Karpas-422 (cell line): Measurements from ENCODE around the gene LLCFC1. TPM values are rescaled to one million over a fixed set of nuclear protein-coding genes. Genes with fewer than 3 reads are reported as not detected.

Experiments used
- DNase-seq: peaks from one replicate; pipeline ENCODE4 v3.0.0-alpha.2; 2015
- H2AFZ ChIP-seq: fragments of 200-600 bp; sonication (generic); 2 replicates; pipeline ENCODE4 v1.6.1; 2014; ENCODE audit warnings: antibody characterized with exemption, low read length, mixed read lengths
- H3K27ac ChIP-seq: fragments of 200-600 bp; sonication (generic); 2 replicates; pipeline ENCODE4 v1.5.1; 2014; ENCODE audit warnings: mild to moderate bottlenecking, low read length, moderate library complexity
- H3K27me3 ChIP-seq: fragments of 200-600 bp; sonication (generic); 2 replicates; pipeline ENCODE4 v1.6.1; 2014; ENCODE audit warnings: low read length, mixed read lengths
- H3K36me3 ChIP-seq: fragments of 200-600 bp; sonication (generic); 2 replicates; pipeline ENCODE4 v1.6.1; 2014; ENCODE audit warnings: low read length, mixed read lengths; ENCODE audit not compliant: insufficient read depth
- H3K4me1 ChIP-seq: fragments of 200-600 bp; sonication (generic); 2 replicates; pipeline ENCODE4 v1.6.1; 2014; ENCODE audit warnings: mild to moderate bottlenecking, low read length, mixed read lengths
- H3K4me2 ChIP-seq: fragments of 200-600 bp; sonication (generic); 2 replicates; pipeline ENCODE4 v1.6.1; 2014; ENCODE audit warnings: low read length, low read depth, mild to moderate bottlenecking; ENCODE audit not compliant: poor library complexity, severe bottlenecking
- H3K4me3 ChIP-seq: fragments of 200-600 bp; sonication (generic); 2 replicates; pipeline ENCODE4 v1.5.1; 2014; ENCODE audit warnings: mild to moderate bottlenecking, antibody characterized with exemption, low read length, mixed read lengths
- H3K79me2 ChIP-seq: fragments of 200-600 bp; sonication (generic); 2 replicates; pipeline ENCODE4 v1.6.1; 2014; ENCODE audit warnings: mild to moderate bottlenecking, low read length, mixed read lengths
- H3K9ac ChIP-seq: fragments of 200-600 bp; sonication (generic); 2 replicates; pipeline ENCODE4 v1.6.0; 2014; ENCODE audit warnings: low read length
- H3K9me2 ChIP-seq: fragments of 200-600 bp; sonication (generic), shearing (Covaris generic); replicated peaks from 2 replicates; pipeline ENCODE4 v1.6.0; 2014; ENCODE audit warnings: mild to moderate bottlenecking, low read length, moderate library complexity; ENCODE audit not compliant: insufficient read depth
- H3K9me3 ChIP-seq: fragments of 300-700, 200-600 bp; sonication (generic); 2 replicates; pipeline ENCODE4 v1.6.1; 2014; ENCODE audit warnings: low read length, mixed read lengths
- H4K20me1 ChIP-seq: fragments of 200-600 bp; sonication (generic); 2 replicates; pipeline ENCODE4 v1.6.1; 2014; ENCODE audit warnings: mild to moderate bottlenecking, antibody characterized with exemption, low read length, low read depth; ENCODE audit not compliant: insufficient read depth
- total RNA-seq: library from RNA; depleted of rRNA; stranded (reverse); fragments of >200 nt; shearing (Covaris generic); gene quantifications from 2 replicates; pipeline ENCODE4 v1.2.3, GENCODE V29; 2014; ENCODE audit warnings: low replicate concordance

The LLCFC1 gene
- total RNA-seq, 1 experiment from 2014 or later, result not detected

DNA sequence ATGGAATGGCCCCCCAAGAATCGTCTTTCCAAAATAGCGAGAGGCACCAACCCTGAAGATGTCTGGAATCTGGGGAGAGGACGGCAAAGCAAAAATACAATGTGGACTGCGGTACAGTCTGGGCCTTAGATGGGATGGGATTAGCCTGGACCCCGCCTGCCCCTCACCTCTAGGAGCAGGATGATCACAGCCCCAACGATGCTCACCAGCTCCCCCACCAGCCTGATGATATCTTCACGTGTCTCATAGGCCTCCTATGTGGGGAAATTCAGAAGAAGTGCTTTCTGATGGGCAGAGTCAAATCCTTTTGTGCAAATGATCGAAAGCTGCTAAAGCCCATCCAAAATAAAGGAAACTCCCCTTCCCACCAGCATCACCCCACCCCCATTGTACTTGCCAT lies 24.0 kb upstream of the LLCFC1 start:
- peak; percentile 31 for DNase-seq
- Histone ChIP-seq H3K4me1 (no peaks in the 10 kb centered on the region), H4K20me1 (no peaks in the 10 kb centered on the region)

DNA sequence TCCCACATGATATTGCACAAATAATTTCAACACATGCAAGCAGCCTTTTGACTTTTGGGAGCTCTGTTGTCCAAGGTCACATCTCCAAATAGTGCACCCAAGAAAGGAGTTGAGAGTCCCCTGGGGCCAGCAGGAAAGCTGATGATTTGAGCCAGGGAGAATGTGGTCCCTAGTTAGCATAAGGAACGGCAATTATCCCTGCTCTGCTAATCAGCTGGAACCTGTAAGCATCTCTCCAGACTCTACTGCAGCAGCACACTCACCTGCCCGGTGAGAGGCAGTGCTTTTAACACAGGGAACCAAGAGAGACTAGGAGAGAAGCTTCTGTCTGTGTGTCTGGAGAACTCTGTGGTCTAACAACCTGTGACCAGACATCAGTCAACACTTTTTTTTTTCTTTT lies 22.8 kb upstream of the LLCFC1 start:
- no peak overlapping the region for H3K4me2 ChIP-seq
- H2AFZ ChIP-seq, result no peak overlapping the region
- peak; percentile 32 for DNase-seq
- H3K9me2 ChIP-seq, result no peaks in the 10 kb centered on the region
- H3K27ac ChIP-seq, result no peak overlapping the region
- no peaks in the 10 kb centered on the region for H3K4me1 ChIP-seq
- H3K27me3 ChIP-seq, result no peaks in the 10 kb centered on the region
- H3K4me3 ChIP-seq, result no peak overlapping the region
- H3K36me3 ChIP-seq, result no peaks in the 10 kb centered on the region
- no peaks in the 10 kb centered on the region for H3K9me3 ChIP-seq
- no peak overlapping the region for H3K9ac ChIP-seq
- no peaks in the 10 kb centered on the region for H3K79me2 ChIP-seq
- no peaks in the 10 kb centered on the region for H4K20me1 ChIP-seq

More for the DNA sequence above, 24.0 kb upstream of the LLCFC1 start:
- no peak overlapping the region for H3K4me2 ChIP-seq
- no peaks in the 10 kb centered on the region for H3K9me2 ChIP-seq
- H3K36me3 ChIP-seq, result no peaks in the 10 kb centered on the region
- H2AFZ ChIP-seq, result no peak overlapping the region
- H3K4me3 ChIP-seq, result no peak overlapping the region
- H3K9ac ChIP-seq, result no peak overlapping the region
- no peaks in the 10 kb centered on the region for H3K27me3 ChIP-seq
- no peaks in the 10 kb centered on the region for H3K9me3 ChIP-seq
- no peak overlapping the region for H3K27ac ChIP-seq
- no peaks in the 10 kb centered on the region for H3K79me2 ChIP-seq

DNA sequence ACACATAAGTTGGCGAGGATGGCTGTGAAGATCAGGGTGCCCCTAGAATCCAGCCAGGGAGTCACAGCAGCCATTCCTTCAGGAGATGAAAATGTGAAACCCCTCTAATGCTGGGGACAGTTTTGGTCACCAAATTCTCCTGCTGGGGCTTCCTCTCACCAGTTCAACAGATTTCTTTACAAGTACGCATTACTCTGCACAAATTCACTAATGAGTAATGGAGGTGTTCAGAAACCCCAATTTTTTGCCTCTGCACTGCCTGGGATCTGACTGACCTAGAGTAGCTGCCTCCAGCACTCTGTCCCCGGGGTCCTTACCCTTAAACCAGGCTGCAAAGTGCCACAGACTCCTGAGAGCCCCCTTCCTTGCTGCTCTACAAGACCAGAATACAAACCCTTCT lies 21.8 kb upstream of the LLCFC1 start:
- H3K36me3 ChIP-seq, result no peaks in the 10 kb centered on the region
- no peak overlapping the region for H3K9ac ChIP-seq
- H3K9me2 ChIP-seq, result no peaks in the 10 kb centered on the region
- no peaks in the 10 kb centered on the region for H3K79me2 ChIP-seq
- H2AFZ ChIP-seq, result no peak overlapping the region
- H4K20me1 ChIP-seq, result no peaks in the 10 kb centered on the region
- H3K4me3 ChIP-seq, result no peak overlapping the region
- DNase-seq, result peak; percentile 16
- no peaks in the 10 kb centered on the region for H3K9me3 ChIP-seq
- H3K27me3 ChIP-seq, result no peaks in the 10 kb centered on the region
- H3K4me2 ChIP-seq, result no peak overlapping the region
- H3K27ac ChIP-seq, result no peak overlapping the region
- no peaks in the 10 kb centered on the region for H3K4me1 ChIP-seq

GRCh38 chr7:142918901-142919300 lies 20.4 kb upstream of the LLCFC1 start:
- Histone ChIP-seq H3K27ac (no peak overlapping the region), H3K4me2 (no peak overlapping the region), H3K4me1 (no peaks in the 10 kb centered on the region), H3K27me3 (no peaks in the 10 kb centered on the region), H3K9ac (no peak overlapping the region), H3K79me2 (no peaks in the 10 kb centered on the region), H3K4me3 (no peak overlapping the region), H2AFZ (no peak overlapping the region), H4K20me1 (no peaks in the 10 kb centered on the region), H3K36me3 (no peaks in the 10 kb centered on the region), H3K9me2 (no peaks in the 10 kb centered on the region), H3K9me3 (no peaks in the 10 kb centered on the region)
- DNase-seq, result peak; percentile 32

- H2AFZ ChIP-seq, result no peak overlapping the region
- no peak overlapping the region for H3K4me3 ChIP-seq
- no peaks in the 10 kb centered on the region for H4K20me1 ChIP-seq
- H3K27ac ChIP-seq, result no peak overlapping the region
- no peaks in the 10 kb centered on the region for H3K4me1 ChIP-seq
- H3K36me3 ChIP-seq, result no peaks in the 10 kb centered on the region
- H3K9ac ChIP-seq, result no peak overlapping the region
- H3K9me2 ChIP-seq, result no peaks in the 10 kb centered on the region
- DNase-seq, result peak; percentile 34
- no peaks in the 10 kb centered on the region for H3K27me3 ChIP-seq
- H3K4me2 ChIP-seq, result no peak overlapping the region
- H3K9me3 ChIP-seq, result no peaks in the 10 kb centered on the region
- H3K79me2 ChIP-seq, result no peaks in the 10 kb centered on the region
Measured at GRCh38 chr7:142919656-142920055, 19.6 kb upstream of the LLCFC1 start.

GRCh38 chr7:142923391-142923790 lies 15.9 kb upstream of the LLCFC1 start:
- Histone ChIP-seq H2AFZ (no peak overlapping the region), H3K79me2 (no peaks in the 10 kb centered on the region)
- no peak for DNase-seq

DNA sequence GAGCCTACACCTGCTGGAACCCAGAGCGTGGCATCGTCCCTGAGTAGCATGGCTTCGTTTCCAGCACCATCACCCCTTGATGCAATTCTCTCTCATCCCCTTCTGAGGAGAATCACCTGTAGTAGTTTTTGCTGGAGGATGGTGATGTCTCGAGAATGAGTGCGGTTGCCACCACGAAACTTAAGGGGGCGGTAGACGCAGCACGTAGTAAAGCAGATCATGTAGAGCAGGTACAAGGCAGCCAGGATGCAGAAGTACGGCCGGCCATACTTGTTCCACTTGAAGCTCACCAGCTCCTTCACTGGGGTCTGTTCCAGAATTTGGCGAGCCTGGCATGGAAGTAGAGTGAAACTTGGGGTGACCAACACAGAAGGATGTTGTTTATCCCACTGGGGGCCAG lies 13.9 kb upstream of the LLCFC1 start:
- H3K9ac ChIP-seq, result no peak overlapping the region
- H3K79me2 ChIP-seq, result no peaks in the 10 kb centered on the region
- H3K4me3 ChIP-seq, result no peak overlapping the region
- no peaks in the 10 kb centered on the region for H4K20me1 ChIP-seq
- DNase-seq, result peak; percentile 77
- no peak overlapping the region for H2AFZ ChIP-seq
- peaks cover 13% of the 10 kb centered on the region for H3K4me1 ChIP-seq
- H3K9me3 ChIP-seq, result no peaks in the 10 kb centered on the region
- no peaks in the 10 kb centered on the region for H3K9me2 ChIP-seq
- H3K36me3 ChIP-seq, result no peaks in the 10 kb centered on the region
- no peaks in the 10 kb centered on the region for H3K27me3 ChIP-seq
- no peak overlapping the region for H3K4me2 ChIP-seq
- no peak overlapping the region for H3K27ac ChIP-seq

More at GRCh38 chr7:142923391-142923790, 15.9 kb upstream of the LLCFC1 start:
- H3K4me2 ChIP-seq, result no peak overlapping the region
- peaks cover 13% of the 10 kb centered on the region for H3K4me1 ChIP-seq
- H3K9me2 ChIP-seq, result no peaks in the 10 kb centered on the region
- H3K9me3 ChIP-seq, result no peaks in the 10 kb centered on the region
- no peak overlapping the region for H3K4me3 ChIP-seq
- no peak overlapping the region for H3K27ac ChIP-seq
- H4K20me1 ChIP-seq, result no peaks in the 10 kb centered on the region
- no peaks in the 10 kb centered on the region for H3K27me3 ChIP-seq
- H3K36me3 ChIP-seq, result no peaks in the 10 kb centered on the region
- H3K9ac ChIP-seq, result no peak overlapping the region

DNA sequence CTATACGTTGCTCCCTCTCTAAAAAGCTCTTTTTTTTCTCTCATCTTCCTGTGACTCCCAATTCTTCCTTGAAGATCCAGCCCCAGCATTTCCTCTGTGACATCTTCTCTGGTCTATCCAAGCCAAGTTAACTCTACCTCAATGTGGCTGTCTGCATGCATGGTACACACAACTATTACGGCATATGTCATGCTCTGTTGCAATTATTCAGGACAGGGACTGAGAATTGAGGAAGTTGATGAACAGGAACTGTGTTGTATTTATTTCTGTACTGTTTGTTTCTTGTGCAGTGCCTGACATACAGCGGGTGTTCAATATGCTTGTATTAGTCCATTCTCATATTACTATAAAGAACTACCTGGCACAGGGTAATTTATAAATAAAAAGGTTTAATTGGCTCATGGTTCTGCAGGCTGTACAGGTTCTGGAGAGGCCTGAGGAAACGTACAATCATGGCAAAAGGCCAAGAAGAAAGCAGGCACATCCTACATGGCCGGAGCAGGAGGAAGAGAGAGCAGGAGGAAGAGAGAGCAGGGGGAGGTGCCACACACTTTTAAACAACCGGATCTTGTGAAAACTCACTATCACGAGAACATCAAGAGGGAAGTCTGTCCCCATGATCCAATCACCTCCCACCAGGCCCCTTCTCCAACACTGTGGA lies 12.1 kb upstream of the LLCFC1 start:
- no peaks in the 10 kb centered on the region for H3K79me2 ChIP-seq
- peaks cover 13% of the 10 kb centered on the region for H3K4me1 ChIP-seq
- H3K36me3 ChIP-seq, result no peaks in the 10 kb centered on the region
- H3K27ac ChIP-seq, result no peak overlapping the region
- no peak overlapping the region for H3K4me3 ChIP-seq
- H4K20me1 ChIP-seq, result no peaks in the 10 kb centered on the region
- H3K9ac ChIP-seq, result no peak overlapping the region
- H3K27me3 ChIP-seq, result no peaks in the 10 kb centered on the region
- no peaks in the 10 kb centered on the region for H3K9me2 ChIP-seq
- H3K9me3 ChIP-seq, result no peaks in the 10 kb centered on the region
- 0 out of 2 replicates have a peak overlapping the region, but pooled peaks have one; percentile 63 for H2AFZ ChIP-seq
- peak; percentile 53 for DNase-seq
- H3K4me2 ChIP-seq, result peak overlapping the region; percentile 27
